ENCODE measurements around the gene NHEJ1. TPM values are rescaled to one million over a fixed set of nuclear protein-coding genes. Genes with fewer than 3 reads are reported as not detected.

The NHEJ1 gene
- total and polyA plus RNA-seq, 2 of the 13 experiments (the other 11 are each of a cell fraction or from before 2014, with no cell fraction given), result 30.0 to 30.7 TPM

DNA sequence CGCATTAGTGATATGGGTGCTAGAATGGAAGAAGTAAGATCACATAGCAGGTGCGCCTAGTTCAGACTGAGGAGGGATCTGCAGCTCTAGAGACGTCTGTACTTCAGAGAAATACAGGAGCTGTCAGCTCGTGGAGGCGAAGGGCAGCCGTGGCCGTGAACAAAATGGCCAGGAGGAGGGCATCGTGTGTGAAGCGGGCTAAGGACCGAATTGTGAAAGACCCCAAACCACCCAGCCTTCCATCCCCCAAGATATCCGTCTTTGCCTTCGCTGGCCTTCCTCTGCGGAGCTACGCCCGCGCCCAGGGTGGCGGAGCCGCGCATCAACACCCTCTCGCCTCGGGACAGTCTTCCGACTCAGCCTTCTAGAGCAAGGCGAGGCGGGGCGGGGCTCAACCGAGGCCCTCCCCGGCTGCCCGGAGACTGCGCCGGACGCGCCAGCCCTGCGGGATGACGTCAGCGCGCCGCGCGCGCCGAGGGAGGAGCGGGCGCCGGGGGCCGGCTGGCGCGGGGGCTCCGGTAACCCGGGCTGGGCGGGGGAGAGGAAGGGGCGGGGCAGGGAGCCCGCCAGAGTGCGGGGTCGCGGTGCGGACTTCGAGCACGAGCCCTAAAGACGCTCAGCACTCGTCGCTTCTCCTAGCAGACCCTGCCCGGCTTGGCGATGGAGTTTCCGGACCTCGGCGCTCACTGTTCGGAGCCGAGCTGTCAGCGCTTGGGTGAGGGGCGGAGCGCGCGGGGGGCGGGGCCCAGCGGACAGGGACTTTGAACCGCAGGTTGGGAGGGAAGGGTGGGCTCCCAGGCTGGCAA, 45.9 kb upstream of the NHEJ1 start, which contains the start of gene ZFAND2B (continued):
- TF ChIP-seq ZGPAT (CRISPR knock-in tag; IDR thresholded peaks at IDR 0.05) (peak; percentile 62), NFKB2 (CRISPR knock-in tag; IDR thresholded peaks at IDR 0.05; ENCODE audit: borderline replicate concordance) (no peak; the same call in 1 of the 2 replicates), SETDB1 (CRISPR knock-in tag; IDR thresholded peaks at IDR 0.05; ENCODE audit: borderline replicate concordance) (no peak), ZFP36 (IDR thresholded peaks at IDR 0.05; ENCODE audit: borderline replicate concordance, low read depth, low read length, partially characterized antibody) (no peak), TEAD3 (CRISPR knock-in tag; optimal IDR thresholded peaks at IDR 0.05; ENCODE audit: borderline replicate concordance) (no peak), PRDM10 (CRISPR knock-in tag; IDR thresholded peaks at IDR 0.05; ENCODE audit: low read depth) (peak; percentile 71; the same call in 1 of the 2 replicates), ZNF138 (CRISPR knock-in tag; IDR thresholded peaks at IDR 0.05; ENCODE audit: low read depth) (no peak; the same call in 1 of the 2 replicates), CENPX (CRISPR knock-in tag; IDR thresholded peaks at IDR 0.05) (no peak), HNF4G (IDR thresholded peaks at IDR 0.05; ENCODE audit: borderline replicate concordance, low read depth, low read length) (peak; percentile 93), HNF4G (CRISPR knock-in tag; IDR thresholded peaks at IDR 0.05; ENCODE audit: borderline replicate concordance, low read depth) (no peak), ZNF629 (CRISPR knock-in tag; conservative IDR thresholded peaks at IDR 0.05) (peak; percentile 11; the same call in 1 of the 2 replicates), HOXA9 (CRISPR knock-in tag; IDR thresholded peaks at IDR 0.05; ENCODE audit: borderline replicate concordance) (0 out of 2 replicates have a peak, but pooled peaks have one; percentile 40), MTF2 (CRISPR knock-in tag; IDR thresholded peaks at IDR 0.05; ENCODE audit: borderline replicate concordance) (0 out of 2 replicates have a peak, but pooled peaks have one; percentile 77)
- TF ChIP-seq, protein P1, sequence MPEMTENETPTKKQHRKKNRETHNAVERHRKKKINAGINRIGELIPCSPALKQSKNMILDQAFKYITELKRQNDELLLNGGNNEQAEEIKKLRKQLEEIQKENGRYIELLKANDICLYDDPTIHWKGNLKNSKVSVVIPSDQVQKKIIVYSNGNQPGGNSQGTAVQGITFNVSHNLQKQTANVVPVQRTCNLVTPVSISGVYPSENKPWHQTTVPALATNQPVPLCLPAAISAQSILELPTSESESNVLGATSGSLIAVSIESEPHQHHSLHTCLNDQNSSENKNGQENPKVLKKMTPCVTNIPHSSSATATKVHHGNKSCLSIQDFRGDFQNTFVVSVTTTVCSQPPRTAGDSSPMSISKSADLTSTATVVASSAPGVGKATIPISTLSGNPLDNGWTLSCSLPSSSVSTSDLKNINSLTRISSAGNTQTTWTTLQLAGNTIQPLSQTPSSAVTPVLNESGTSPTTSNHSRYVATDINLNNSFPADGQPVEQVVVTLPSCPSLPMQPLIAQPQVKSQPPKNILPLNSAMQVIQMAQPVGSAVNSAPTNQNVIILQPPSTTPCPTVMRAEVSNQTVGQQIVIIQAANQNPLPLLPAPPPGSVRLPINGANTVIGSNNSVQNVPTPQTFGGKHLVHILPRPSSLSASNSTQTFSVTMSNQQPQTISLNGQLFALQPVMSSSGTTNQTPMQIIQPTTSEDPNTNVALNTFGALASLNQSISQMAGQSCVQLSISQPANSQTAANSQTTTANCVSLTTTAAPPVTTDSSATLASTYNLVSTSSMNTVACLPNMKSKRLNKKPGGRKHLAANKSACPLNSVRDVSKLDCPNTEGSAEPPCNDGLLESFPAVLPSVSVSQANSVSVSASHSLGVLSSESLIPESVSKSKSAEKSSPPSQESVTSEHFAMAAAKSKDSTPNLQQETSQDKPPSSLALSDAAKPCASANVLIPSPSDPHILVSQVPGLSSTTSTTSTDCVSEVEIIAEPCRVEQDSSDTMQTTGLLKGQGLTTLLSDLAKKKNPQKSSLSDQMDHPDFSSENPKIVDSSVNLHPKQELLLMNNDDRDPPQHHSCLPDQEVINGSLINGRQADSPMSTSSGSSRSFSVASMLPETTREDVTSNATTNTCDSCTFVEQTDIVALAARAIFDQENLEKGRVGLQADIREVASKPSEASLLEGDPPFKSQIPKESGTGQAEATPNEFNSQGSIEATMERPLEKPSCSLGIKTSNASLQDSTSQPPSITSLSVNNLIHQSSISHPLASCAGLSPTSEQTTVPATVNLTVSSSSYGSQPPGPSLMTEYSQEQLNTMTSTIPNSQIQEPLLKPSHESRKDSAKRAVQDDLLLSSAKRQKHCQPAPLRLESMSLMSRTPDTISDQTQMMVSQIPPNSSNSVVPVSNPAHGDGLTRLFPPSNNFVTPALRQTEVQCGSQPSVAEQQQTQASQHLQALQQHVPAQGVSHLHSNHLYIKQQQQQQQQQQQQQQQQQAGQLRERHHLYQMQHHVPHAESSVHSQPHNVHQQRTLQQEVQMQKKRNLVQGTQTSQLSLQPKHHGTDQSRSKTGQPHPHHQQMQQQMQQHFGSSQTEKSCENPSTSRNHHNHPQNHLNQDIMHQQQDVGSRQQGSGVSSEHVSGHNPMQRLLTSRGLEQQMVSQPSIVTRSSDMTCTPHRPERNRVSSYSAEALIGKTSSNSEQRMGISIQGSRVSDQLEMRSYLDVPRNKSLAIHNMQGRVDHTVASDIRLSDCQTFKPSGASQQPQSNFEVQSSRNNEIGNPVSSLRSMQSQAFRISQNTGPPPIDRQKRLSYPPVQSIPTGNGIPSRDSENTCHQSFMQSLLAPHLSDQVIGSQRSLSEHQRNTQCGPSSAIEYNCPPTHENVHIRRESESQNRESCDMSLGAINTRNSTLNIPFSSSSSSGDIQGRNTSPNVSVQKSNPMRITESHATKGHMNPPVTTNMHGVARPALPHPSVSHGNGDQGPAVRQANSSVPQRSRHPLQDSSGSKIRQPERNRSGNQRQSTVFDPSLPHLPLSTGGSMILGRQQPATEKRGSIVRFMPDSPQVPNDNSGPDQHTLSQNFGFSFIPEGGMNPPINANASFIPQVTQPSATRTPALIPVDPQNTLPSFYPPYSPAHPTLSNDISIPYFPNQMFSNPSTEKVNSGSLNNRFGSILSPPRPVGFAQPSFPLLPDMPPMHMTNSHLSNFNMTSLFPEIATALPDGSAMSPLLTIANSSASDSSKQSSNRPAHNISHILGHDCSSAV (CRISPR knock-in tag; IDR thresholded peaks at IDR 0.05; ENCODE audit: borderline replicate concordance), result no peak

Measured in HepG2 (cell line).